GM23248 (cell line): ENCODE data around the gene ATG10.
"Not testable (repeated sequence)": the region's sequence is repeated elsewhere in the genome, so short reads cannot be mapped to it uniquely, and the experiment has no call there.

ENCODE experiments used
- EZH2 ChIP-seq: fragments of 200-600 bp; sonication (generic); IDR thresholded peaks from 2 replicates; pipeline ENCODE4 v1.6.1; 2018; ENCODE audit warnings: antibody characterized with exemption, mild to moderate bottlenecking; ENCODE audit not compliant: insufficient read depth, poor library complexity, severe bottlenecking
- EZH2phosphoT487 ChIP-seq: fragments of 200-600 bp; sonication (generic); IDR thresholded peaks from 2 replicates; pipeline ENCODE4 v1.6.1; 2018; ENCODE audit warnings: antibody characterized with exemption, moderate library complexity, mild to moderate bottlenecking, low read depth; ENCODE audit not compliant: insufficient read depth

- TF ChIP-seq EZH2phosphoT487, EZH2: not testable (repeated sequence)
Measured at GRCh38 chr5:82139837-82140236, 168.0 kb downstream of the ATG10 start.
